Astrocyte (in vitro differentiated cells and primary cell): ENCODE measurements around the gene SH3BP5L. TPM values are rescaled to one million over a fixed set of nuclear protein-coding genes. Genes with fewer than 3 reads are reported as not detected.

ENCODE experiments used
- DNase-seq: peaks from one replicate; pipeline ENCODE4 v3.0.0-alpha.2; 2010; ENCODE audit warnings: low read depth
- FAIRE-seq: peaks from 2 replicates; lab custom pipeline; 2011; peaks lifted over from hg19 to GRCh38; lab: Jason Lieb, UNC
- H2AFZ ChIP-seq: 2 replicates; pipeline ENCODE4 v1.6.0; 2012; ENCODE audit warnings: low read depth, low read length, inconsistent platforms
- H3K27ac ChIP-seq: 2 replicates; pipeline ENCODE4 v1.5.1; 2011; ENCODE audit warnings: low read depth, low read length, inconsistent platforms
- H3K27me3 ChIP-seq: 2 replicates; pipeline ENCODE4 v1.6.0; 2011; ENCODE audit warnings: low read length, inconsistent platforms; ENCODE audit not compliant: insufficient read depth
- H3K36me3 ChIP-seq: 2 replicates; pipeline ENCODE4 v1.5.1; 2011; ENCODE audit warnings: low read length, inconsistent platforms; ENCODE audit not compliant: insufficient read depth
- H3K4me1 ChIP-seq: 2 replicates; pipeline ENCODE4 v1.5.1; 2011; ENCODE audit warnings: low read length, inconsistent platforms; ENCODE audit not compliant: insufficient read depth
- H3K4me2 ChIP-seq: 2 replicates; pipeline ENCODE4 v1.6.0; 2012; ENCODE audit warnings: low read length, inconsistent platforms
- H3K4me3 ChIP-seq: 2 replicates; pipeline ENCODE4 v1.5.1; 2011; ENCODE audit warnings: low read depth, mild to moderate bottlenecking, low read length, inconsistent platforms; ENCODE audit not compliant: insufficient read depth
- H3K79me2 ChIP-seq: 2 replicates; pipeline ENCODE4 v1.6.0; 2012; ENCODE audit warnings: mild to moderate bottlenecking, low read length, inconsistent platforms; ENCODE audit not compliant: insufficient read depth
- H3K9ac ChIP-seq: 2 replicates; pipeline ENCODE4 v1.6.0; 2012; ENCODE audit warnings: mild to moderate bottlenecking, low read length, inconsistent platforms
- H3K9me3 ChIP-seq: 2 replicates; pipeline ENCODE4 v1.5.1; 2012; ENCODE audit warnings: low read depth, mild to moderate bottlenecking, low read length, inconsistent platforms; ENCODE audit not compliant: insufficient read depth
- H4K20me1 ChIP-seq: 2 replicates; pipeline ENCODE4 v1.6.0; 2012; ENCODE audit warnings: low read length, inconsistent platforms; ENCODE audit not compliant: insufficient read depth
- H3K27ac Mint-ChIP-seq: one replicate; pipeline ENCODE4 v1.8.0; 2021; ENCODE audit warnings: mild to moderate bottlenecking, mixed read lengths; ENCODE audit not compliant: unreplicated experiment
- H3K27me3 Mint-ChIP-seq: one replicate; pipeline ENCODE4 v1.8.0; 2021; ENCODE audit warnings: low read depth, mixed read lengths; ENCODE audit not compliant: unreplicated experiment
- H3K36me3 Mint-ChIP-seq: one replicate; pipeline ENCODE4 v1.8.0; 2021; ENCODE audit warnings: low read depth, mixed read lengths; ENCODE audit not compliant: unreplicated experiment
- H3K4me1 Mint-ChIP-seq: one replicate; pipeline ENCODE4 v1.8.0; 2021; ENCODE audit warnings: low read depth, mixed read lengths; ENCODE audit not compliant: unreplicated experiment
- H3K4me3 Mint-ChIP-seq: one replicate; pipeline ENCODE4 v1.8.0; 2021; ENCODE audit warnings: mild to moderate bottlenecking, moderate library complexity, mixed read lengths; ENCODE audit not compliant: unreplicated experiment
- H3K9me3 Mint-ChIP-seq: one replicate; pipeline ENCODE4 v1.8.0; 2021; ENCODE audit warnings: mild to moderate bottlenecking, mixed read lengths; ENCODE audit not compliant: unreplicated experiment
- CTCF ChIP-seq: IDR thresholded peaks from 2 replicates; pipeline ENCODE4 v1.5.1; 2011; ENCODE audit warnings: low read depth, mild to moderate bottlenecking, inconsistent platforms, low read length, moderate library complexity; ENCODE audit not compliant: insufficient read depth
- EZH2 ChIP-seq: IDR thresholded peaks from 2 replicates; pipeline ENCODE4 v1.6.1; 2012; ENCODE audit warnings: mild to moderate bottlenecking, low read length, inconsistent platforms; ENCODE audit not compliant: insufficient read depth
- microRNA-seq: library from miRNA; unstranded; fragments of <30 nt; microRNA quantifications from one replicate; pipeline ENCODE4 v1.2.0, GENCODE V29; 2020
- total RNA-seq: library from RNA; stranded (reverse); gene quantifications from 2 replicates; pipeline ENCODE4 v1.2.1, GENCODE V29; 2021

Gene SH3BP5L
- total RNA-seq, 1 donor from 2014 or later = 37.7 TPM

DNA sequence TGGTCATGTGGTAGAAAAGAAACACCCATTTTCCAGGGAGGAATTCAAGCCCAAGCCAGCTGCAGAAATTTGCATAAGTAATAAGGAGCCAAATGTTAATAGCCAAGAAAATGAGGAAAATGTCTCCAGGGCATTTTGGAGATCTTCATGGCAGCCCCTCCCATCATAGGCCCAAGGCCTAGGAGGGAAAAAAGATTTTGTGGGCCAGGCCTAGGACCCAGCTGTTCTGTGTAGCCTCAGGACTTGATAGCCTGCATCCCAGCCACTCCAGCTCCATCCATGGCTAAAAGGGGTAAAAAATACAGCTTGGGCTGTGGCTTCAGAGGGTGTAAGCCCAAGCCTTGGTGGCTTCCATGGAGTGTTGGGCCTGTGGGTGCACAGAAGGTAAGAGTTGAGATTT, 48.7 kb downstream of the SH3BP5L start:
- no peaks in the 10 kb centered on the region for H3K36me3 ChIP-seq
- H3K4me1 ChIP-seq = no peaks in the 10 kb centered on the region
- no peak overlapping the region for H3K4me2 ChIP-seq
- FAIRE-seq = no peak
- H3K4me3 ChIP-seq = no peak overlapping the region
- peaks cover 17% of the 10 kb centered on the region for H3K9me3 Mint-ChIP-seq
- DNase-seq = no peak
- no peaks in the 10 kb centered on the region for H3K79me2 ChIP-seq
- H3K27me3 ChIP-seq = no peaks in the 10 kb centered on the region
- no peaks in the 10 kb centered on the region for H3K36me3 Mint-ChIP-seq
- H3K4me3 Mint-ChIP-seq = no peak overlapping the region
- H3K9ac ChIP-seq = no peak overlapping the region
- H3K4me1 Mint-ChIP-seq = no peaks in the 10 kb centered on the region
- H3K27ac Mint-ChIP-seq = no peak overlapping the region
- no peaks in the 10 kb centered on the region for H4K20me1 ChIP-seq
- no peaks in the 10 kb centered on the region for H3K9me3 ChIP-seq
- no peaks in the 10 kb centered on the region for H3K27me3 Mint-ChIP-seq
- no peak overlapping the region for H3K27ac ChIP-seq
- H2AFZ ChIP-seq = no peak overlapping the region
- TF ChIP-seq EZH2 (no peak), CTCF (no peak)

DNA sequence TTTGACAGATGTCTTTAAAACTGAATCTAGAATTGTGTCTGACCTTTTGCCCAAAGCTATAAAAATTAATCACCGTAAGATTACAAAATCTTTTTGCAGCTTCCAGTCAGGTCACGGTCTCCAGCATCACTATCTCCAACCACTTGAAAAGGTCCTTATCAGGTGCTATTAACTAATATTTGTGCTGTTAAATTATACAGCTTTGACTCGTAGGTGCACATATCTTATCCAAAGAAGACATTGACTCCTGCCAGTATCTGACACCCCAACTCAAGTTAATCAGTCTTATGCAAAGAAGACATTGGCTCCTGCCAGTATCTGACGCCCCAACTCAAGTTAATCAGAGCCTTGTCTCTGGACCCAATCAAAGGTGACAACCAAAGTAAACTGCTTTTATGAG, 50.3 kb downstream of the SH3BP5L start:
- Histone ChIP-seq H3K9me3 (peaks cover 4% of the 10 kb centered on the region), H3K4me2 (no peak overlapping the region), H3K4me3 (no peak overlapping the region), H3K27me3 (no peaks in the 10 kb centered on the region), H3K27ac (no peak overlapping the region), H2AFZ (no peak overlapping the region), H3K36me3 (no peaks in the 10 kb centered on the region), H3K79me2 (no peaks in the 10 kb centered on the region), H3K4me1 (no peaks in the 10 kb centered on the region), H3K9ac (no peak overlapping the region), H4K20me1 (no peaks in the 10 kb centered on the region)
- H3K27me3 Mint-ChIP-seq = no peaks in the 10 kb centered on the region
- FAIRE-seq (no peak), DNase-seq (no peak)
- no peak overlapping the region for H3K4me3 Mint-ChIP-seq
- peaks cover 16% of the 10 kb centered on the region for H3K9me3 Mint-ChIP-seq
- H3K36me3 Mint-ChIP-seq = no peaks in the 10 kb centered on the region
- H3K27ac Mint-ChIP-seq = no peak overlapping the region
- H3K4me1 Mint-ChIP-seq = no peaks in the 10 kb centered on the region
- no peak for TF ChIP-seq EZH2
- TF ChIP-seq CTCF = no peak

Small RNA genes lying within 50 kb of the gene (microRNA-seq; reads per million reads assigned to microRNA genes)
- 4.7 reads per million, percentile 19 among the genes with 10 or more reads in this experiment for gene MIR3124

Other genes with a start within 250 kb of the SH3BP5L start
- not detected in 2 replicates for gene OR2T10, start 228.2 kb downstream of the SH3BP5L start, total RNA-seq
- not detected in 2 replicates for gene OR2T11, start 190.8 kb downstream of the SH3BP5L start, total RNA-seq
- gene OR2T35, start 180.6 kb downstream of the SH3BP5L start, total RNA-seq = not detected in 2 replicates
- not detected in 2 replicates for gene OR2T27, start 170.4 kb downstream of the SH3BP5L start, total RNA-seq
- gene OR14I1, start 123.1 kb downstream of the SH3BP5L start, total RNA-seq = not detected in 2 replicates
- not detected in 2 replicates for gene LYPD8, start 70.2 kb downstream of the SH3BP5L start, total RNA-seq
- 16.2 and 20.6 TPM in 2 replicates for gene ZNF672, start 12.3 kb upstream of the SH3BP5L start, total RNA-seq
- gene ZNF692, start 33.2 kb upstream of the SH3BP5L start, total RNA-seq = 39.0 and 41.4 TPM in 2 replicates
- gene PGBD2, start 80.3 kb upstream of the SH3BP5L start, total RNA-seq = 6.2 and 7.6 TPM in 2 replicates